HepG2 (cell line): ENCODE results near the gene UCN. TPM values are rescaled to one million over a fixed set of nuclear protein-coding genes. Genes with fewer than 3 reads are reported as not detected.

Experiments
- ATAC-seq: fragments of 200-7000 bp; cut with Tn5 transposase; 3 replicates; pipeline ENCODE4 v1.9.1; 2020; ENCODE audit warnings: mild to moderate bottlenecking, moderate library complexity
- BruUV-seq: library from RNA; stranded (reverse); fragments of 400-500 nt; replicated peaks from 2 replicates; lab custom pipeline; 2021; lab: Mats Ljungman, UMichigan
- CTCF ChIA-PET: fragments of 300-600 bp; formaldehyde crosslinking; extraction: SDS; loops from one replicate; lab custom pipeline; 2021; ENCODE audit warnings: low total read pairs, inconsistent platforms, low intra/inter-chr PET ratio; lab: Yijun Ruan, JAX
- POLR2A ChIA-PET: fragments of 350-600 bp; sonication (Branson Sonifier 250); formaldehyde crosslinking; loops from one replicate; lab custom pipeline; 2020; ENCODE audit warnings: antibody characterized with exemption, inconsistent platforms; lab: Yijun Ruan, JAX
- DNase-seq: peaks from one replicate; pipeline ENCODE4 v3.0.0-alpha.2; 2015; ENCODE audit warnings: low spot score
- FAIRE-seq: peaks from 3 replicates; lab custom pipeline; 2011; peaks lifted over from hg19 to GRCh38; lab: Jason Lieb, UNC
- H2AFZ ChIP-seq: one replicate; pipeline ENCODE4 v1.6.1; 2011; ENCODE audit warnings: low read length, inconsistent platforms
- H3K27ac ChIP-seq: fragments of 300-600 bp; 3 replicates; pipeline ENCODE4 v1.8.0; 2011; ENCODE audit warnings: mixed run types, mild to moderate bottlenecking, mixed read lengths, low read length, inconsistent platforms; ENCODE audit not compliant: insufficient read depth; ENCODE audit errors: extremely low read length
- H3K27me3 ChIP-seq, 2 experiments: fragments of 200-600 bp in 1 of 2; 2 replicates in 1 of 2; 3 replicates in 1 of 2; pipeline versions ENCODE4 v1.6.0 to v1.8.0; 2011; ENCODE audit warnings: low read length in 2 of 2, mild to moderate bottlenecking in 2 of 2, moderate library complexity in 2 of 2, inconsistent platforms in 1 of 2; ENCODE audit not compliant: insufficient read depth in 2 of 2, control insufficient read depth in 1 of 2
- H3K36me3 ChIP-seq, 2 experiments: fragments of 200-600 bp in 1 of 2; replicated peaks in 1 of 2; 2 replicates in 1 of 2; 3 replicates in 1 of 2; pipeline versions ENCODE4 v1.5.1 to v1.8.0; 2011; ENCODE audit warnings: low read length in 2 of 2, inconsistent platforms in 1 of 2; ENCODE audit not compliant: insufficient read depth in 2 of 2, control insufficient read depth in 1 of 2
- H3K4me1 ChIP-seq: 2 replicates; pipeline ENCODE4 v1.5.1; 2012; ENCODE audit warnings: low read length, inconsistent platforms; ENCODE audit not compliant: insufficient read depth
- H3K4me2 ChIP-seq: 2 replicates; pipeline ENCODE4 v1.6.0; 2011; ENCODE audit warnings: low read depth, low read length, inconsistent platforms
- H3K4me3 ChIP-seq, 3 experiments: fragments of 200-600 bp in 1 of 3; sonication (generic), shearing (Covaris generic) in 1 of 3; replicated peaks in 1 of 3; 2 replicates each; pipeline ENCODE4 v1.5.1; 2011 to 2016; ENCODE audit warnings: low read length in 3 of 3, inconsistent platforms in 2 of 3, low read depth in 2 of 3, mild to moderate bottlenecking in 2 of 3, control low read depth in 1 of 3, mixed read lengths in 1 of 3; ENCODE audit not compliant: insufficient read depth in 1 of 3
- H3K79me2 ChIP-seq: one replicate; pipeline ENCODE4 v1.6.1; 2011; ENCODE audit warnings: low read length, inconsistent platforms; ENCODE audit not compliant: insufficient read depth
- H3K9ac ChIP-seq: 2 replicates; pipeline ENCODE4 v1.6.0; 2011; ENCODE audit warnings: mild to moderate bottlenecking, low read depth, low read length, inconsistent platforms; ENCODE audit not compliant: insufficient read depth
- H3K9me3 ChIP-seq: 2 replicates; pipeline ENCODE4 v1.5.1; 2012; ENCODE audit warnings: mild to moderate bottlenecking, low read length
- H4K20me1 ChIP-seq: 2 replicates; pipeline ENCODE4 v1.6.0; 2011; ENCODE audit warnings: inconsistent platforms, mild to moderate bottlenecking, low read length, moderate library complexity; ENCODE audit not compliant: insufficient read depth
- ELF4 ChIP-seq: sonication (generic); formaldehyde crosslinking; IDR thresholded peaks from 2 replicates; pipeline ENCODE4 v1.5.0; 2020; ENCODE audit warnings: missing genetic modification reagents, mild to moderate bottlenecking, moderate library complexity, borderline replicate concordance
- GLI4 ChIP-seq: sonication (generic); formaldehyde crosslinking; IDR thresholded peaks from 2 replicates; pipeline ENCODE4 v1.5.1; 2020; ENCODE audit warnings: missing genetic modification reagents, mild to moderate bottlenecking, moderate library complexity, borderline replicate concordance
- HDAC6 ChIP-seq: fragments of 200-600 bp; sonication (generic); IDR thresholded peaks from 2 replicates; pipeline ENCODE4 v1.7.0; 2017; ENCODE audit warnings: mild to moderate bottlenecking, antibody characterized with exemption, low read length, low read depth
- HIC2 ChIP-seq: sonication (generic); formaldehyde crosslinking; IDR thresholded peaks from 2 replicates; pipeline ENCODE4 v1.9.0; 2022; ENCODE audit warnings: low read depth, missing genetic modification reagents
- HNF1B ChIP-seq: sonication (generic); formaldehyde crosslinking; IDR thresholded peaks from 2 replicates; pipeline ENCODE4 v1.5.1; 2020; ENCODE audit warnings: mild to moderate bottlenecking, moderate library complexity, missing genetic modification reagents
- IRF2 ChIP-seq: IDR thresholded peaks from 2 replicates; pipeline ENCODE4 v1.6.1; 2018; ENCODE audit warnings: missing genetic modification reagents, missing compliant biosample characterization
- MEIS1 ChIP-seq: sonication (generic); formaldehyde crosslinking; IDR thresholded peaks from 2 replicates; pipeline ENCODE4 v1.9.0; 2021; ENCODE audit warnings: mild to moderate bottlenecking, missing genetic modification reagents, moderate library complexity, borderline replicate concordance
- RCOR2 ChIP-seq: IDR thresholded peaks from 2 replicates; pipeline ENCODE4 v1.6.1; 2016; ENCODE audit warnings: missing biosample characterization, missing genetic modification reagents
- TOE1 ChIP-seq: sonication (generic); formaldehyde crosslinking; IDR thresholded peaks from 2 replicates; pipeline ENCODE4 v1.4.0; 2020; ENCODE audit warnings: mild to moderate bottlenecking, missing genetic modification reagents
- XBP1 ChIP-seq: sonication (generic); formaldehyde crosslinking; IDR thresholded peaks from 2 replicates; pipeline ENCODE4 v1.5.0; 2020; ENCODE audit warnings: missing genetic modification reagents
- ZNF33A ChIP-seq: sonication (generic); formaldehyde crosslinking; IDR thresholded peaks from 2 replicates; pipeline ENCODE4 v1.5.1; 2020; ENCODE audit warnings: missing genetic modification reagents, mild to moderate bottlenecking, moderate library complexity, borderline replicate concordance
- ZNF383 ChIP-seq: sonication (generic); formaldehyde crosslinking; IDR thresholded peaks from 2 replicates; pipeline ENCODE4 v1.4.0; 2020; ENCODE audit warnings: missing genetic modification reagents, mild to moderate bottlenecking, borderline replicate concordance
- ZNF660 ChIP-seq: sonication (generic); formaldehyde crosslinking; IDR thresholded peaks from 2 replicates; pipeline ENCODE4 v1.5.1; 2020; ENCODE audit warnings: mild to moderate bottlenecking, low read depth, missing genetic modification reagents, borderline replicate concordance
- WGBS: methylation state at CpG from one replicate; pipeline ENCODE4 v1.1.6; 2017; ENCODE audit warnings: low lambda C conversion rate; 5-methylcytosine and 5-hydroxymethylcytosine counted together
- in situ Hi-C: cut with HindIII; loops from 2 replicates; pipeline ENCODE4 v1.10.0; 2017; ENCODE audit warnings: low pct_unique_long_range_greater_than_20kb; ENCODE audit not compliant: extremely low pct_ligation_motif_present
- intact Hi-C: fragments of 100-400 bp; cut with micrococcal nuclease; formaldehyde crosslinking; loops from one replicate; pipeline ENCODE4 v1.10.0; 2022; ENCODE audit not compliant: unreplicated experiment
- polyA plus RNA-seq, 8 experiments: library from polyadenylated mRNA; depleted of rRNA in 3 of 8; stranded (reverse) in 7 of 8; unstranded in 1 of 8; fragments of >200 nt; fragmentation: Illumina TruSeq in 4 of 8; extraction: Trizol in 4 of 8; gene quantifications; 2 replicates each; pipeline versions ENCODE4 v1.2.1 to v1.2.3, GENCODE V29; 2011 to 2016; ENCODE audit warnings: low read depth in 4 of 8, missing spikeins in 1 of 8, mixed read lengths in 1 of 8; ENCODE audit not compliant: insufficient read depth in 1 of 8
- total RNA-seq, 5 experiments: library from RNA; depleted of rRNA; stranded (reverse); fragments of >200 nt; fragmentation: Illumina TruSeq; extraction: Trizol; gene quantifications; 2 replicates each; pipeline ENCODE4 v1.2.3, GENCODE V29; 2016; ENCODE audit warnings: low read depth in 1 of 5

The UCN gene
- total and polyA plus RNA-seq, 2 of the 13 experiments (the other 11 are each of a cell fraction or from before 2014, with no cell fraction given), result 1.2 to 2.3 TPM

- TF ChIP-seq HIC2, result peak; percentile 21; the same call in 1 of the 2 replicates
Measured at GRCh38 chr2:27291865-27292264, 16.4 kb downstream of the UCN start (continued).

- TF ChIP-seq TOE1 (CRISPR knock-in tag), result no peak
- TF ChIP-seq, all 625 proteins: peak for 0
- POLR2A ChIA-PET, result no interaction called here
- Histone ChIP-seq H3K9me3 (no peaks in the 10 kb centered on the region), H3K36me3 (no peaks in the 10 kb centered on the region), H3K27me3 (no peaks in the 10 kb centered on the region), H3K4me1 (peaks cover 76% of the 10 kb centered on the region), H3K4me2 (no peak overlapping the region), H3K9ac (no peak overlapping the region), H3K4me3 (no peak overlapping the region), H3K27ac (no peak overlapping the region), H3K79me2 (no peaks in the 10 kb centered on the region), H2AFZ (no peak overlapping the region), H4K20me1 (no peaks in the 10 kb centered on the region)
- no TSS peak for BruUV-seq
- intact Hi-C loops (loop anchor here (5.0 kb wide), 1 partner anchor 193 kb away; no protein-coding TSS in a partner anchor), in situ Hi-C loops (no loop called here)
- FAIRE-seq, result no peak
- 91% methylated on average over 5 of the region's 5 CpGs for WGBS
- CTCF ChIA-PET, result no interaction called here
- no peak for ATAC-seq
- no peak for DNase-seq
Measured at GRCh38 chr2:27290549-27290948, 17.7 kb downstream of the UCN start.

DNA sequence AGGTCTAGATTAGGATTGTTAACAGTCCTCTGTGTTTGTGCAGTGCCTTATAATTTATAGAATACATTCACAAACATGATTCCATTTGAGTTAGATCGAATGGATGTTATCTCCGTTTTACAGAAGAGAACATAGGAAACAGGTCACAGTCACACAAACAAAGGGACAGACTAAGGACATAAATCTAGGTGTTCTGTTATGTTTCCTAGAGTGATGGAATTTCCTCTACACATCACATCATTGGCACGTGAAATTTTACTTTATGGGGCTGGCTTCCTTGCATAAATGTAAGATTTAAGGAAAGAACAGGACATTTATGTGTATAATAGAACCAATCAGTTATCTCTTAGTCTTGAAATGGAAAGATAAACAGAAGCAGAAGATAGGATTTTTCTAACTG lies 19.6 kb downstream of the UCN start:
- no peak for DNase-seq
- 13% methylated on average over 3 of the region's 3 CpGs for WGBS
- CTCF ChIA-PET, result no interaction called here
- H3K4me2 ChIP-seq, result no peak overlapping the region
- H2AFZ ChIP-seq, result no peak overlapping the region
- no peaks in the 10 kb centered on the region for H3K27me3 ChIP-seq
- no peaks in the 10 kb centered on the region for H3K36me3 ChIP-seq
- BruUV-seq, result no TSS peak
- POLR2A ChIA-PET, result no interaction called here
- in situ Hi-C loops, result loop anchor here (10.0 kb wide), 1 partner anchor 324 kb away; no protein-coding TSS in a partner anchor
- no peak overlapping the region for H3K4me3 ChIP-seq
- no peak for ATAC-seq
- no peak overlapping the region for H3K27ac ChIP-seq
- FAIRE-seq, result no peak
- H3K9ac ChIP-seq, result no peak overlapping the region
- intact Hi-C loops, result no loop called here
- H3K4me1 ChIP-seq, result peaks cover 60% of the 10 kb centered on the region
- no peaks in the 10 kb centered on the region for H4K20me1 ChIP-seq
- no peaks in the 10 kb centered on the region for H3K79me2 ChIP-seq
- H3K9me3 ChIP-seq, result no peaks in the 10 kb centered on the region
- TF ChIP-seq IRF2 (CRISPR knock-in tag) (no peak), MEIS1 (CRISPR knock-in tag) (no peak), ELF4 (no peak), HDAC6 (no peak), XBP1 (no peak), HNF1B (CRISPR knock-in tag) (no peak), ZNF383 (CRISPR knock-in tag) (no peak), GLI4 (CRISPR knock-in tag) (no peak), ZNF33A (CRISPR knock-in tag) (no peak), ZNF660 (CRISPR knock-in tag) (no peak), RCOR2 (CRISPR knock-in tag) (no peak)
